HFF-Myc (cell line): Measurements from ENCODE around the gene CLDN7.

Source experiments
- DNase-seq: peaks from one replicate; pipeline ENCODE4 v3.0.0-alpha.2; 2011; ENCODE audit warnings: low read depth; ENCODE audit errors: extremely low read depth
- H3K4me3 ChIP-seq: replicated peaks from 2 replicates; pipeline ENCODE4 v1.5.1; 2011; ENCODE audit warnings: low read depth, mild to moderate bottlenecking, control low read depth, low read length
- CTCF ChIP-seq: IDR thresholded peaks from 2 replicates; pipeline ENCODE4 v1.5.1; 2012; ENCODE audit warnings: mild to moderate bottlenecking, low read depth, low read length, control low read depth; ENCODE audit errors: missing control alignments

CLDN7 gene

GRCh38 chr17:7236808-7237207 is 25.5 kb downstream of the CLDN7 start:
- H3K4me3 ChIP-seq: peak overlapping the region; percentile 98
- no peak for TF ChIP-seq CTCF
- DNase-seq: no peak

- TF ChIP-seq CTCF: no peak
- no peak overlapping the region for H3K4me3 ChIP-seq
- DNase-seq: no peak
These were observed 26.3 kb downstream of the CLDN7 start for GRCh38 chr17:7235693-7236665.

- no peak for DNase-seq
- no peak for TF ChIP-seq CTCF
- H3K4me3 ChIP-seq: peak within 1 kb of the TSS; percentile 92
These were observed 28.0 kb downstream of the CLDN7 start, which contains the start of gene DVL2 for GRCh38 chr17:7234083-7234951. Gene DVL2, minus strand, starts transcription at chr17:7234517. Its CDS starts 255 bp downstream, at chr17:7234262.

GRCh38 chr17:7233701-7234082 is 28.6 kb downstream of the CLDN7 start:
- no peak for DNase-seq
- no peak for TF ChIP-seq CTCF
- peak overlapping the region; percentile 92 for H3K4me3 ChIP-seq

GRCh38 chr17:7232114-7232513 is 30.2 kb downstream of the CLDN7 start:
- DNase-seq: no peak
- H3K4me3 ChIP-seq: peak overlapping the region; percentile 92
- TF ChIP-seq CTCF: no peak

GRCh38 chr17:7229504-7229903 is 32.8 kb downstream of the CLDN7 start:
- TF ChIP-seq CTCF: no peak
- DNase-seq: no peak
- H3K4me3 ChIP-seq: no peak overlapping the region
